ENCODE results near the gene TRIO. TPM values are rescaled to one million over a fixed set of nuclear protein-coding genes. Genes with fewer than 3 reads are reported as not detected.

TRIO gene
- total RNA-seq, 1 experiment from 2014 or later: 88.8 TPM

DNA sequence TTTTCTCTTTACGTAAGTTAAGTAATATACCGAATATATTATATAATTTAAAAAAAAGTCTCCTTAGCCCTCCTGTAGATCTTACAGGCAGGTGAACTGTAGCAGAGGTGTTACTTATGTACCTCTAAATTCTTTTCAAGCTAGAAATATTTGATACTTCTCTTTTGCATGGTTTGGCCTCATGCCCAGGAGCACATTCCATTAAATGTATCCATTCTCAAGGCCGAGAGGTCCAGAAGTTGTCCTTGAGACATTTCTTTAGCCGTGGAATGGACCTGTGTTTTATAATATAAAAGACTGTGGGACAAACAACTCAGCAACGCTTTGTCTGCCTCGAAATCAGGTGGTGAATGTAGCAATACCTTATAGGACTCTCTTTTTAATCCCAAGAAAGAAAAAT is 184.5 kb downstream of the TRIO start:
- ChIA-PET CTCF (interaction anchor here (1.8 to 2.3 kb wide), 2 partner anchors 14 to 31 kb away, joined by 11 to 13 read pairs; no protein-coding TSS in a partner anchor), POLR2A (no interaction called here)
- ATAC-seq: no peak
- H3K4me1 Mint-ChIP-seq: peaks cover 14% of the 10 kb centered on the region
- H3K36me3 Mint-ChIP-seq: peaks cover 11% of the 10 kb centered on the region
- no peak overlapping the region for H3K27ac Mint-ChIP-seq
- H3K27me3 Mint-ChIP-seq (ENCODE audit: low read depth): no peaks in the 10 kb centered on the region
- H3K4me3 Mint-ChIP-seq: no peak overlapping the region
- no peak for DNase-seq (ENCODE audit: low spot score)
- H3K9me3 Mint-ChIP-seq: no peaks in the 10 kb centered on the region
- TF ChIP-seq, protein P1, sequence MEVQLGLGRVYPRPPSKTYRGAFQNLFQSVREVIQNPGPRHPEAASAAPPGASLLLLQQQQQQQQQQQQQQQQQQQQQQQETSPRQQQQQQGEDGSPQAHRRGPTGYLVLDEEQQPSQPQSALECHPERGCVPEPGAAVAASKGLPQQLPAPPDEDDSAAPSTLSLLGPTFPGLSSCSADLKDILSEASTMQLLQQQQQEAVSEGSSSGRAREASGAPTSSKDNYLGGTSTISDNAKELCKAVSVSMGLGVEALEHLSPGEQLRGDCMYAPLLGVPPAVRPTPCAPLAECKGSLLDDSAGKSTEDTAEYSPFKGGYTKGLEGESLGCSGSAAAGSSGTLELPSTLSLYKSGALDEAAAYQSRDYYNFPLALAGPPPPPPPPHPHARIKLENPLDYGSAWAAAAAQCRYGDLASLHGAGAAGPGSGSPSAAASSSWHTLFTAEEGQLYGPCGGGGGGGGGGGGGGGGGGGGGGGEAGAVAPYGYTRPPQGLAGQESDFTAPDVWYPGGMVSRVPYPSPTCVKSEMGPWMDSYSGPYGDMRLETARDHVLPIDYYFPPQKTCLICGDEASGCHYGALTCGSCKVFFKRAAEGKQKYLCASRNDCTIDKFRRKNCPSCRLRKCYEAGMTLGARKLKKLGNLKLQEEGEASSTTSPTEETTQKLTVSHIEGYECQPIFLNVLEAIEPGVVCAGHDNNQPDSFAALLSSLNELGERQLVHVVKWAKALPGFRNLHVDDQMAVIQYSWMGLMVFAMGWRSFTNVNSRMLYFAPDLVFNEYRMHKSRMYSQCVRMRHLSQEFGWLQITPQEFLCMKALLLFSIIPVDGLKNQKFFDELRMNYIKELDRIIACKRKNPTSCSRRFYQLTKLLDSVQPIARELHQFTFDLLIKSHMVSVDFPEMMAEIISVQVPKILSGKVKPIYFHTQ (CRISPR knock-in tag; IDR thresholded peaks at IDR 0.05): no peak
- TF ChIP-seq NR3C1 (CRISPR knock-in tag; conservative IDR thresholded peaks at IDR 0.05; ENCODE audit: low read depth): no peak
- TF ChIP-seq, protein P2, sequence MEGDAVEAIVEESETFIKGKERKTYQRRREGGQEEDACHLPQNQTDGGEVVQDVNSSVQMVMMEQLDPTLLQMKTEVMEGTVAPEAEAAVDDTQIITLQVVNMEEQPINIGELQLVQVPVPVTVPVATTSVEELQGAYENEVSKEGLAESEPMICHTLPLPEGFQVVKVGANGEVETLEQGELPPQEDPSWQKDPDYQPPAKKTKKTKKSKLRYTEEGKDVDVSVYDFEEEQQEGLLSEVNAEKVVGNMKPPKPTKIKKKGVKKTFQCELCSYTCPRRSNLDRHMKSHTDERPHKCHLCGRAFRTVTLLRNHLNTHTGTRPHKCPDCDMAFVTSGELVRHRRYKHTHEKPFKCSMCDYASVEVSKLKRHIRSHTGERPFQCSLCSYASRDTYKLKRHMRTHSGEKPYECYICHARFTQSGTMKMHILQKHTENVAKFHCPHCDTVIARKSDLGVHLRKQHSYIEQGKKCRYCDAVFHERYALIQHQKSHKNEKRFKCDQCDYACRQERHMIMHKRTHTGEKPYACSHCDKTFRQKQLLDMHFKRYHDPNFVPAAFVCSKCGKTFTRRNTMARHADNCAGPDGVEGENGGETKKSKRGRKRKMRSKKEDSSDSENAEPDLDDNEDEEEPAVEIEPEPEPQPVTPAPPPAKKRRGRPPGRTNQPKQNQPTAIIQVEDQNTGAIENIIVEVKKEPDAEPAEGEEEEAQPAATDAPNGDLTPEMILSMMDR (IDR thresholded peaks at IDR 0.05): no peak
- TF ChIP-seq, protein P3, sequence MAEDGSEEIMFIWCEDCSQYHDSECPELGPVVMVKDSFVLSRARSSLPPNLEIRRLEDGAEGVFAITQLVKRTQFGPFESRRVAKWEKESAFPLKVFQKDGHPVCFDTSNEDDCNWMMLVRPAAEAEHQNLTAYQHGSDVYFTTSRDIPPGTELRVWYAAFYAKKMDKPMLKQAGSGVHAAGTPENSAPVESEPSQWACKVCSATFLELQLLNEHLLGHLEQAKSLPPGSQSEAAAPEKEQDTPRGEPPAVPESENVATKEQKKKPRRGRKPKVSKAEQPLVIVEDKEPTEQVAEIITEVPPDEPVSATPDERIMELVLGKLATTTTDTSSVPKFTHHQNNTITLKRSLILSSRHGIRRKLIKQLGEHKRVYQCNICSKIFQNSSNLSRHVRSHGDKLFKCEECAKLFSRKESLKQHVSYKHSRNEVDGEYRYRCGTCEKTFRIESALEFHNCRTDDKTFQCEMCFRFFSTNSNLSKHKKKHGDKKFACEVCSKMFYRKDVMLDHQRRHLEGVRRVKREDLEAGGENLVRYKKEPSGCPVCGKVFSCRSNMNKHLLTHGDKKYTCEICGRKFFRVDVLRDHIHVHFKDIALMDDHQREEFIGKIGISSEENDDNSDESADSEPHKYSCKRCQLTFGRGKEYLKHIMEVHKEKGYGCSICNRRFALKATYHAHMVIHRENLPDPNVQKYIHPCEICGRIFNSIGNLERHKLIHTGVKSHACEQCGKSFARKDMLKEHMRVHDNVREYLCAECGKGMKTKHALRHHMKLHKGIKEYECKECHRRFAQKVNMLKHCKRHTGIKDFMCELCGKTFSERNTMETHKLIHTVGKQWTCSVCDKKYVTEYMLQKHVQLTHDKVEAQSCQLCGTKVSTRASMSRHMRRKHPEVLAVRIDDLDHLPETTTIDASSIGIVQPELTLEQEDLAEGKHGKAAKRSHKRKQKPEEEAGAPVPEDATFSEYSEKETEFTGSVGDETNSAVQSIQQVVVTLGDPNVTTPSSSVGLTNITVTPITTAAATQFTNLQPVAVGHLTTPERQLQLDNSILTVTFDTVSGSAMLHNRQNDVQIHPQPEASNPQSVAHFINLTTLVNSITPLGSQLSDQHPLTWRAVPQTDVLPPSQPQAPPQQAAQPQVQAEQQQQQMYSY (CRISPR knock-in tag; IDR thresholded peaks at IDR 0.05): no peak
- TF ChIP-seq, protein P4, sequence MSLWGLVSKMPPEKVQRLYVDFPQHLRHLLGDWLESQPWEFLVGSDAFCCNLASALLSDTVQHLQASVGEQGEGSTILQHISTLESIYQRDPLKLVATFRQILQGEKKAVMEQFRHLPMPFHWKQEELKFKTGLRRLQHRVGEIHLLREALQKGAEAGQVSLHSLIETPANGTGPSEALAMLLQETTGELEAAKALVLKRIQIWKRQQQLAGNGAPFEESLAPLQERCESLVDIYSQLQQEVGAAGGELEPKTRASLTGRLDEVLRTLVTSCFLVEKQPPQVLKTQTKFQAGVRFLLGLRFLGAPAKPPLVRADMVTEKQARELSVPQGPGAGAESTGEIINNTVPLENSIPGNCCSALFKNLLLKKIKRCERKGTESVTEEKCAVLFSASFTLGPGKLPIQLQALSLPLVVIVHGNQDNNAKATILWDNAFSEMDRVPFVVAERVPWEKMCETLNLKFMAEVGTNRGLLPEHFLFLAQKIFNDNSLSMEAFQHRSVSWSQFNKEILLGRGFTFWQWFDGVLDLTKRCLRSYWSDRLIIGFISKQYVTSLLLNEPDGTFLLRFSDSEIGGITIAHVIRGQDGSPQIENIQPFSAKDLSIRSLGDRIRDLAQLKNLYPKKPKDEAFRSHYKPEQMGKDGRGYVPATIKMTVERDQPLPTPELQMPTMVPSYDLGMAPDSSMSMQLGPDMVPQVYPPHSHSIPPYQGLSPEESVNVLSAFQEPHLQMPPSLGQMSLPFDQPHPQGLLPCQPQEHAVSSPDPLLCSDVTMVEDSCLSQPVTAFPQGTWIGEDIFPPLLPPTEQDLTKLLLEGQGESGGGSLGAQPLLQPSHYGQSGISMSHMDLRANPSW (CRISPR knock-in tag; conservative IDR thresholded peaks at IDR 0.05; ENCODE audit: low read depth): no peak
- no peak for TF ChIP-seq FOXJ3 (CRISPR knock-in tag; IDR thresholded peaks at IDR 0.05; ENCODE audit: borderline replicate concordance)
- TF ChIP-seq, protein P5, sequence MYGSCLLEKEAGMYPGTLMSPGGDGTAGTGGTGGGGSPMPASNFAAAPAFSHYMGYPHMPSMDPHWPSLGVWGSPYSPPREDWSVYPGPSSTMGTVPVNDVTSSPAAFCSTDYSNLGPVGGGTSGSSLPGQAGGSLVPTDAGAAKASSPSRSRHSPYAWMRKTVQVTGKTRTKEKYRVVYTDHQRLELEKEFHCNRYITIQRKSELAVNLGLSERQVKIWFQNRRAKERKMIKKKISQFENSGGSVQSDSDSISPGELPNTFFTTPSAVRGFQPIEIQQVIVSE (CRISPR knock-in tag; IDR thresholded peaks at IDR 0.05; ENCODE audit: borderline replicate concordance): no peak
- TF ChIP-seq MXD4 (CRISPR knock-in tag; IDR thresholded peaks at IDR 0.05; ENCODE audit: borderline replicate concordance): no peak
- TF ChIP-seq ZNF317 (CRISPR knock-in tag; IDR thresholded peaks at IDR 0.05; ENCODE audit: borderline replicate concordance, low read depth): no peak
- TF ChIP-seq, protein P6, sequence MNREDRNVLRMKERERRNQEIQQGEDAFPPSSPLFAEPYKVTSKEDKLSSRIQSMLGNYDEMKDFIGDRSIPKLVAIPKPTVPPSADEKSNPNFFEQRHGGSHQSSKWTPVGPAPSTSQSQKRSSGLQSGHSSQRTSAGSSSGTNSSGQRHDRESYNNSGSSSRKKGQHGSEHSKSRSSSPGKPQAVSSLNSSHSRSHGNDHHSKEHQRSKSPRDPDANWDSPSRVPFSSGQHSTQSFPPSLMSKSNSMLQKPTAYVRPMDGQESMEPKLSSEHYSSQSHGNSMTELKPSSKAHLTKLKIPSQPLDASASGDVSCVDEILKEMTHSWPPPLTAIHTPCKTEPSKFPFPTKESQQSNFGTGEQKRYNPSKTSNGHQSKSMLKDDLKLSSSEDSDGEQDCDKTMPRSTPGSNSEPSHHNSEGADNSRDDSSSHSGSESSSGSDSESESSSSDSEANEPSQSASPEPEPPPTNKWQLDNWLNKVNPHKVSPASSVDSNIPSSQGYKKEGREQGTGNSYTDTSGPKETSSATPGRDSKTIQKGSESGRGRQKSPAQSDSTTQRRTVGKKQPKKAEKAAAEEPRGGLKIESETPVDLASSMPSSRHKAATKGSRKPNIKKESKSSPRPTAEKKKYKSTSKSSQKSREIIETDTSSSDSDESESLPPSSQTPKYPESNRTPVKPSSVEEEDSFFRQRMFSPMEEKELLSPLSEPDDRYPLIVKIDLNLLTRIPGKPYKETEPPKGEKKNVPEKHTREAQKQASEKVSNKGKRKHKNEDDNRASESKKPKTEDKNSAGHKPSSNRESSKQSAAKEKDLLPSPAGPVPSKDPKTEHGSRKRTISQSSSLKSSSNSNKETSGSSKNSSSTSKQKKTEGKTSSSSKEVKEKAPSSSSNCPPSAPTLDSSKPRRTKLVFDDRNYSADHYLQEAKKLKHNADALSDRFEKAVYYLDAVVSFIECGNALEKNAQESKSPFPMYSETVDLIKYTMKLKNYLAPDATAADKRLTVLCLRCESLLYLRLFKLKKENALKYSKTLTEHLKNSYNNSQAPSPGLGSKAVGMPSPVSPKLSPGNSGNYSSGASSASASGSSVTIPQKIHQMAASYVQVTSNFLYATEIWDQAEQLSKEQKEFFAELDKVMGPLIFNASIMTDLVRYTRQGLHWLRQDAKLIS (CRISPR knock-in tag; IDR thresholded peaks at IDR 0.05; ENCODE audit: borderline replicate concordance): no peak
- no peak for TF ChIP-seq OVOL2 (CRISPR knock-in tag; IDR thresholded peaks at IDR 0.05; ENCODE audit: borderline replicate concordance)
- TF ChIP-seq NFYB (CRISPR knock-in tag; conservative IDR thresholded peaks at IDR 0.05; ENCODE audit: low read depth): no peak
- no peak for TF ChIP-seq NFATC4 (CRISPR knock-in tag; IDR thresholded peaks at IDR 0.05)
